ENCODE measurements around the gene ZNF710. TPM values are rescaled to one million over a fixed set of nuclear protein-coding genes. Genes with fewer than 3 reads are reported as not detected.
A peak's percentile ranks its signal among the peaks of the same experiment; 100 is the strongest.

The ZNF710 gene
- polyA plus RNA-seq, 1 donor from 2014 or later = 10.2 TPM

- Histone ChIP-seq H3K27ac (ENCODE audit: low read length) (no peak overlapping the region), H3K27me3 (ENCODE audit: insufficient read depth, low read depth, low read length) (no peaks in the 10 kb centered on the region), H3K4me2 (ENCODE audit: low read length) (no peak overlapping the region), H3K36me3 (ENCODE audit: insufficient read depth, low read length) (no peaks in the 10 kb centered on the region), H3K9ac (ENCODE audit: low read length) (no peak overlapping the region), H3K79me2 (replicated peaks; ENCODE audit: insufficient read depth, low read length) (peaks cover 7% of the 10 kb centered on the region), H3K4me3 (ENCODE audit: low read length) (no peak overlapping the region), H4K20me1 (ENCODE audit: insufficient read depth) (no peaks in the 10 kb centered on the region), H3F3A (ENCODE audit: insufficient read depth, low read length, poor library complexity, severe bottlenecking) (no peaks in the 10 kb centered on the region), H3K9me3 (ENCODE audit: low read length) (no peaks in the 10 kb centered on the region), H2AFZ (ENCODE audit: low read depth, low read length) (no peak overlapping the region), H3K9me2 (ENCODE audit: insufficient read depth, low read length) (no peaks in the 10 kb centered on the region)
- TF ChIP-seq MXI1 (conservative IDR thresholded peaks at IDR 0.05; ENCODE audit: poor library complexity, severe bottlenecking) = no peak
- TF ChIP-seq POLR2AphosphoS5 (IDR thresholded peaks at IDR 0.05) = no peak
- TF ChIP-seq TAF1 (IDR thresholded peaks at IDR 0.05; ENCODE audit: low read depth) = no peak
- TF ChIP-seq RAD21 (conservative IDR thresholded peaks at IDR 0.05) = no peak
- TF ChIP-seq EP300 (conservative IDR thresholded peaks at IDR 0.05; ENCODE audit: poor library complexity, severe bottlenecking) = no peak
- TF ChIP-seq SMC3 (conservative IDR thresholded peaks at IDR 0.05; ENCODE audit: poor library complexity) = no peak
- TF ChIP-seq CTCF (IDR thresholded peaks at IDR 0.05; ENCODE audit: poor library complexity, severe bottlenecking) = no peak
- TF ChIP-seq REST (IDR thresholded peaks at IDR 0.05; ENCODE audit: borderline replicate concordance) = no peak
Measured at GRCh38 chr15:90040618-90041017, 39.5 kb downstream of the ZNF710 start.

GRCh38 chr15:90042356-90042755 lies 41.2 kb downstream of the ZNF710 start:
- Histone ChIP-seq H3K4me3 (ENCODE audit: low read length) (no peak overlapping the region), H3K27me3 (ENCODE audit: insufficient read depth, low read depth, low read length) (no peaks in the 10 kb centered on the region), H2AFZ (ENCODE audit: low read depth, low read length) (no peak overlapping the region), H3K27ac (ENCODE audit: low read length) (peak overlapping the region; percentile 80), H3K4me2 (ENCODE audit: low read length) (no peak overlapping the region), H3K9ac (ENCODE audit: low read length) (peak overlapping the region; percentile 22), H3K9me3 (ENCODE audit: low read length) (no peaks in the 10 kb centered on the region), H3K9me2 (ENCODE audit: insufficient read depth, low read length) (no peaks in the 10 kb centered on the region), H4K20me1 (ENCODE audit: insufficient read depth) (no peaks in the 10 kb centered on the region), H3K79me2 (replicated peaks; ENCODE audit: insufficient read depth, low read length) (peaks cover 7% of the 10 kb centered on the region), H3F3A (ENCODE audit: insufficient read depth, low read length, poor library complexity, severe bottlenecking) (no peaks in the 10 kb centered on the region), H3K36me3 (ENCODE audit: insufficient read depth, low read length) (no peaks in the 10 kb centered on the region)
- TF ChIP-seq CTCF (IDR thresholded peaks at IDR 0.05; ENCODE audit: poor library complexity, severe bottlenecking) = no peak
- TF ChIP-seq POLR2AphosphoS5 (IDR thresholded peaks at IDR 0.05) = peak; percentile 10

Measured in neural cell (in vitro differentiated cells).